Ectodermal cell (in vitro differentiated cells): ENCODE data around the gene CCDC68.

Experiments used
- H3K27ac ChIP-seq: 2 replicates; pipeline ENCODE4 v1.7.0; 2013; ENCODE audit warnings: mild to moderate bottlenecking, low read depth, low read length; ENCODE audit not compliant: insufficient read depth, poor library complexity, severe bottlenecking
- H3K27me3 ChIP-seq: 2 replicates; pipeline ENCODE4 v1.7.0; 2013; ENCODE audit warnings: mild to moderate bottlenecking, low read length; ENCODE audit not compliant: insufficient read depth, control insufficient read depth, poor library complexity, severe bottlenecking
- H3K36me3 ChIP-seq: one replicate; pipeline ENCODE4 v1.7.0; 2013; ENCODE audit warnings: low read length; ENCODE audit not compliant: control insufficient read depth, insufficient read depth
- H3K4me1 ChIP-seq: one replicate; pipeline ENCODE4 v1.7.0; 2013; ENCODE audit warnings: low read length; ENCODE audit not compliant: control insufficient read depth, insufficient read depth
- H3K4me3 ChIP-seq: 2 replicates; pipeline ENCODE4 v1.7.0; 2013; ENCODE audit warnings: low read depth, low read length, control low read depth; ENCODE audit not compliant: insufficient read depth
- H3K9me3 ChIP-seq: 2 replicates; pipeline ENCODE4 v1.7.0; 2013; ENCODE audit warnings: mild to moderate bottlenecking, low read length, moderate library complexity; ENCODE audit not compliant: control insufficient read depth
- WGBS, 2 experiments: methylation state at CpG; one replicate each; pipeline ENCODE4 v1.1.7; 2013; ENCODE audit warnings: missing lambda C conversion rate in 2 of 2; 5-methylcytosine and 5-hydroxymethylcytosine counted together

The CCDC68 gene

GRCh38 chr18:54879691-54880090, 79.6 kb downstream of the CCDC68 start:
- WGBS, 2 experiments, result 66 to 73% methylated on average over 4 of the region's 4 CpGs
- Histone ChIP-seq H3K27me3 (no peaks in the 10 kb centered on the region), H3K9me3 (no peaks in the 10 kb centered on the region), H3K4me3 (no peak overlapping the region), H3K27ac (no peak overlapping the region), H3K4me1 (peaks cover 7% of the 10 kb centered on the region), H3K36me3 (no peaks in the 10 kb centered on the region)

GRCh38 chr18:54878659-54879358, 80.5 kb downstream of the CCDC68 start:
- H3K9me3 ChIP-seq, result no peaks in the 10 kb centered on the region
- peaks cover 7% of the 10 kb centered on the region for H3K4me1 ChIP-seq
- H3K27me3 ChIP-seq, result no peaks in the 10 kb centered on the region
- H3K27ac ChIP-seq, result no peak overlapping the region
- H3K36me3 ChIP-seq, result no peaks in the 10 kb centered on the region
- WGBS, 2 experiments, result 94 to 97% methylated on average over 1 to 3 of the region's 3 CpGs
- H3K4me3 ChIP-seq, result no peak overlapping the region

- Histone ChIP-seq H3K9me3 (no peaks in the 10 kb centered on the region), H3K4me3 (no peak overlapping the region), H3K27ac (no peak overlapping the region), H3K27me3 (no peaks in the 10 kb centered on the region), H3K4me1 (peaks cover 7% of the 10 kb centered on the region), H3K36me3 (no peaks in the 10 kb centered on the region)
- WGBS, 2 experiments, result 81 to 88% methylated on average over 2 of the region's 2 CpGs
Measured at GRCh38 chr18:54878159-54878622, 81.1 kb downstream of the CCDC68 start.

GRCh38 chr18:54877076-54877475, 82.2 kb downstream of the CCDC68 start:
- Histone ChIP-seq H3K36me3 (no peaks in the 10 kb centered on the region), H3K27me3 (no peaks in the 10 kb centered on the region), H3K4me1 (peaks cover 7% of the 10 kb centered on the region), H3K9me3 (no peaks in the 10 kb centered on the region), H3K27ac (no peak overlapping the region), H3K4me3 (no peak overlapping the region)
- WGBS, 2 experiments, result 100% methylated on average over 1 of the region's 1 CpG

GRCh38 chr18:54875063-54875462, 84.2 kb downstream of the CCDC68 start:
- Histone ChIP-seq H3K36me3 (no peaks in the 10 kb centered on the region), H3K4me1 (peaks cover 6% of the 10 kb centered on the region), H3K27ac (no peak overlapping the region), H3K9me3 (no peaks in the 10 kb centered on the region), H3K27me3 (no peaks in the 10 kb centered on the region), H3K4me3 (no peak overlapping the region)
- 94% methylated on average over 3 of the region's 3 CpGs for WGBS, 2 experiments

- H3K27me3 ChIP-seq, result no peaks in the 10 kb centered on the region
- WGBS, 2 experiments, result 95 to 98% methylated on average over 2 of the region's 2 CpGs
Measured at GRCh38 chr18:54873884-54874255, 85.4 kb downstream of the CCDC68 start.

GRCh38 chr18:54872681-54873080, 86.6 kb downstream of the CCDC68 start:
- 83 to 94% methylated on average over 1 of the region's 1 CpG for WGBS, 2 experiments
- H3K9me3 ChIP-seq, result no peaks in the 10 kb centered on the region
- H3K4me3 ChIP-seq, result no peak overlapping the region
- no peaks in the 10 kb centered on the region for H3K27me3 ChIP-seq
- H3K36me3 ChIP-seq, result no peaks in the 10 kb centered on the region
- no peak overlapping the region for H3K27ac ChIP-seq
- H3K4me1 ChIP-seq, result no peaks in the 10 kb centered on the region

More at GRCh38 chr18:54873884-54874255, 85.4 kb downstream of the CCDC68 start:
- Histone ChIP-seq H3K27ac (no peak overlapping the region), H3K36me3 (no peaks in the 10 kb centered on the region), H3K4me1 (no peaks in the 10 kb centered on the region), H3K4me3 (no peak overlapping the region), H3K9me3 (no peaks in the 10 kb centered on the region)

- H3K9me3 ChIP-seq, result no peaks in the 10 kb centered on the region
- 92 to 94% methylated on average over 6 of the region's 6 CpGs for WGBS, 2 experiments
- no peak overlapping the region for H3K27ac ChIP-seq
- H3K4me1 ChIP-seq, result no peaks in the 10 kb centered on the region
- no peak overlapping the region for H3K4me3 ChIP-seq
- no peaks in the 10 kb centered on the region for H3K27me3 ChIP-seq
- H3K36me3 ChIP-seq, result no peaks in the 10 kb centered on the region
Measured at GRCh38 chr18:54871231-54871630, 88.0 kb downstream of the CCDC68 start.

- Histone ChIP-seq H3K36me3 (no peaks in the 10 kb centered on the region), H3K4me1 (no peaks in the 10 kb centered on the region)
- 90 to 91% methylated on average over 4 to 5 of the region's 5 CpGs for WGBS, 2 experiments
Measured at GRCh38 chr18:54867131-54867530, 92.1 kb downstream of the CCDC68 start.

GRCh38 chr18:54860941-54861340, 98.3 kb downstream of the CCDC68 start:
- Histone ChIP-seq H3K27me3 (no peaks in the 10 kb centered on the region), H3K9me3 (no peaks in the 10 kb centered on the region), H3K4me3 (no peak overlapping the region), H3K27ac (no peak overlapping the region), H3K4me1 (no peaks in the 10 kb centered on the region), H3K36me3 (no peaks in the 10 kb centered on the region)
- 100% methylated on average over 1 of the region's 1 CpG for WGBS, 2 experiments

More at GRCh38 chr18:54867131-54867530, 92.1 kb downstream of the CCDC68 start:
- Histone ChIP-seq H3K27ac (no peak overlapping the region), H3K9me3 (no peaks in the 10 kb centered on the region), H3K27me3 (no peaks in the 10 kb centered on the region), H3K4me3 (no peak overlapping the region)
